HepG2 (cell line): ENCODE measurements around the gene STXBP5L. TPM values are rescaled to one million over a fixed set of nuclear protein-coding genes. Genes with fewer than 3 reads are reported as not detected.

ENCODE experiments used
- ATAC-seq: fragments of 200-7000 bp; cut with Tn5 transposase; 3 replicates; pipeline ENCODE4 v1.9.1; 2020; ENCODE audit warnings: mild to moderate bottlenecking, moderate library complexity
- BruUV-seq: library from RNA; stranded (reverse); fragments of 400-500 nt; replicated peaks from 2 replicates; lab custom pipeline; 2021; lab: Mats Ljungman, UMichigan
- CTCF ChIA-PET: fragments of 300-600 bp; formaldehyde crosslinking; extraction: SDS; loops from one replicate; lab custom pipeline; 2021; ENCODE audit warnings: low total read pairs, inconsistent platforms, low intra/inter-chr PET ratio; lab: Yijun Ruan, JAX
- POLR2A ChIA-PET: fragments of 350-600 bp; sonication (Branson Sonifier 250); formaldehyde crosslinking; loops from one replicate; lab custom pipeline; 2020; ENCODE audit warnings: antibody characterized with exemption, inconsistent platforms; lab: Yijun Ruan, JAX
- DNase-seq: peaks from one replicate; pipeline ENCODE4 v3.0.0-alpha.2; 2015; ENCODE audit warnings: low spot score
- FAIRE-seq: peaks from 3 replicates; lab custom pipeline; 2011; peaks lifted over from hg19 to GRCh38; lab: Jason Lieb, UNC
- H2AFZ ChIP-seq: one replicate; pipeline ENCODE4 v1.6.1; 2011; ENCODE audit warnings: low read length, inconsistent platforms
- H3K27ac ChIP-seq: fragments of 300-600 bp; 3 replicates; pipeline ENCODE4 v1.8.0; 2011; ENCODE audit warnings: mixed run types, mild to moderate bottlenecking, mixed read lengths, low read length, inconsistent platforms; ENCODE audit not compliant: insufficient read depth; ENCODE audit errors: extremely low read length
- H3K27me3 ChIP-seq, 2 experiments: fragments of 200-600 bp in 1 of 2; 2 replicates in 1 of 2; 3 replicates in 1 of 2; pipeline versions ENCODE4 v1.6.0 to v1.8.0; 2011; ENCODE audit warnings: low read length in 2 of 2, mild to moderate bottlenecking in 2 of 2, moderate library complexity in 2 of 2, inconsistent platforms in 1 of 2; ENCODE audit not compliant: insufficient read depth in 2 of 2, control insufficient read depth in 1 of 2
- H3K36me3 ChIP-seq, 2 experiments: fragments of 200-600 bp in 1 of 2; replicated peaks in 1 of 2; 2 replicates in 1 of 2; 3 replicates in 1 of 2; pipeline versions ENCODE4 v1.5.1 to v1.8.0; 2011; ENCODE audit warnings: low read length in 2 of 2, inconsistent platforms in 1 of 2; ENCODE audit not compliant: insufficient read depth in 2 of 2, control insufficient read depth in 1 of 2
- H3K4me1 ChIP-seq: 2 replicates; pipeline ENCODE4 v1.5.1; 2012; ENCODE audit warnings: low read length, inconsistent platforms; ENCODE audit not compliant: insufficient read depth
- H3K4me2 ChIP-seq: 2 replicates; pipeline ENCODE4 v1.6.0; 2011; ENCODE audit warnings: low read depth, low read length, inconsistent platforms
- H3K4me3 ChIP-seq, 3 experiments: fragments of 200-600 bp in 1 of 3; sonication (generic), shearing (Covaris generic) in 1 of 3; replicated peaks in 1 of 3; 2 replicates each; pipeline ENCODE4 v1.5.1; 2011 to 2016; ENCODE audit warnings: low read length in 3 of 3, inconsistent platforms in 2 of 3, low read depth in 2 of 3, mild to moderate bottlenecking in 2 of 3, control low read depth in 1 of 3, mixed read lengths in 1 of 3; ENCODE audit not compliant: insufficient read depth in 1 of 3
- H3K79me2 ChIP-seq: one replicate; pipeline ENCODE4 v1.6.1; 2011; ENCODE audit warnings: low read length, inconsistent platforms; ENCODE audit not compliant: insufficient read depth
- H3K9ac ChIP-seq: 2 replicates; pipeline ENCODE4 v1.6.0; 2011; ENCODE audit warnings: mild to moderate bottlenecking, low read depth, low read length, inconsistent platforms; ENCODE audit not compliant: insufficient read depth
- H3K9me3 ChIP-seq: 2 replicates; pipeline ENCODE4 v1.5.1; 2012; ENCODE audit warnings: mild to moderate bottlenecking, low read length
- H4K20me1 ChIP-seq: 2 replicates; pipeline ENCODE4 v1.6.0; 2011; ENCODE audit warnings: inconsistent platforms, mild to moderate bottlenecking, low read length, moderate library complexity; ENCODE audit not compliant: insufficient read depth
- ARID3A ChIP-seq: IDR thresholded peaks from 2 replicates; pipeline ENCODE4 v1.6.1; 2012; ENCODE audit warnings: low read depth, low read length, improper control_type of control experiment
- HCFC1 ChIP-seq: fragments of 150-350 bp; IDR thresholded peaks from 2 replicates; pipeline ENCODE4 v1.6.1; 2014; ENCODE audit warnings: low read depth, low read length
- HES4 ChIP-seq: sonication (generic); formaldehyde crosslinking; IDR thresholded peaks from 2 replicates; pipeline ENCODE4 v1.9.0; 2021; ENCODE audit warnings: mild to moderate bottlenecking, missing genetic modification reagents, borderline replicate concordance
- ZBTB26 ChIP-seq: IDR thresholded peaks from 2 replicates; pipeline ENCODE4 v1.6.1; 2016; ENCODE audit warnings: missing compliant biosample characterization, missing genetic modification reagents, borderline replicate concordance
- ZNF232 ChIP-seq: sonication (generic); formaldehyde crosslinking; IDR thresholded peaks from 2 replicates; pipeline ENCODE4 v1.4.0; 2020; ENCODE audit warnings: missing genetic modification reagents, borderline replicate concordance
- ZNF609 ChIP-seq: sonication (generic); formaldehyde crosslinking; IDR thresholded peaks from 2 replicates; pipeline ENCODE4 v1.4.0; 2020; ENCODE audit warnings: mild to moderate bottlenecking, missing genetic modification reagents, borderline replicate concordance
- ZNF770 ChIP-seq: sonication (generic); formaldehyde crosslinking; IDR thresholded peaks from 2 replicates; pipeline ENCODE4 v1.5.0; 2020; ENCODE audit warnings: mild to moderate bottlenecking, missing genetic modification reagents
- ZNF883 ChIP-seq: sonication (generic); formaldehyde crosslinking; IDR thresholded peaks from 2 replicates; pipeline ENCODE4 v1.5.1; 2020; ENCODE audit warnings: mild to moderate bottlenecking, missing genetic modification reagents; ENCODE audit errors: not compliant biosample characterization
- in situ Hi-C: cut with HindIII; loops from 2 replicates; pipeline ENCODE4 v1.10.0; 2017; ENCODE audit warnings: low pct_unique_long_range_greater_than_20kb; ENCODE audit not compliant: extremely low pct_ligation_motif_present
- intact Hi-C: fragments of 100-400 bp; cut with micrococcal nuclease; formaldehyde crosslinking; loops from one replicate; pipeline ENCODE4 v1.10.0; 2022; ENCODE audit not compliant: unreplicated experiment
- polyA plus RNA-seq, 8 experiments: library from polyadenylated mRNA; depleted of rRNA in 3 of 8; stranded (reverse) in 7 of 8; unstranded in 1 of 8; fragments of >200 nt; fragmentation: Illumina TruSeq in 4 of 8; extraction: Trizol in 4 of 8; gene quantifications; 2 replicates each; pipeline versions ENCODE4 v1.2.1 to v1.2.3, GENCODE V29; 2011 to 2016; ENCODE audit warnings: low read depth in 4 of 8, missing spikeins in 1 of 8, mixed read lengths in 1 of 8; ENCODE audit not compliant: insufficient read depth in 1 of 8
- total RNA-seq, 5 experiments: library from RNA; depleted of rRNA; stranded (reverse); fragments of >200 nt; fragmentation: Illumina TruSeq; extraction: Trizol; gene quantifications; 2 replicates each; pipeline ENCODE4 v1.2.3, GENCODE V29; 2016; ENCODE audit warnings: low read depth in 1 of 5

STXBP5L gene
- total and polyA plus RNA-seq, 2 of the 13 experiments (the other 11 are each of a cell fraction or from before 2014, with no cell fraction given): not detected

- no peak for DNase-seq
- intact Hi-C loops: no loop called here
- no peak overlapping the region for H3K4me2 ChIP-seq
- H3K4me1 ChIP-seq: no peaks in the 10 kb centered on the region
- H3K9ac ChIP-seq: no peak overlapping the region
- no peaks in the 10 kb centered on the region for H4K20me1 ChIP-seq
- no peaks in the 10 kb centered on the region for H3K36me3 ChIP-seq
- in situ Hi-C loops: no loop called here
- ChIA-PET CTCF (no interaction called here), POLR2A (no interaction called here)
- H3K27ac ChIP-seq: no peak overlapping the region
- TF ChIP-seq ZNF609 (CRISPR knock-in tag) (no peak), ZNF232 (no peak), ARID3A (no peak), ZNF770 (CRISPR knock-in tag) (no peak), ZNF883 (CRISPR knock-in tag) (no peak), HCFC1 (no peak), HES4 (no peak), ZBTB26 (no peak)
- no TSS peak for BruUV-seq
- H3K9me3 ChIP-seq: no peaks in the 10 kb centered on the region
- ATAC-seq: no peak
- no peaks in the 10 kb centered on the region for H3K79me2 ChIP-seq
- H3K4me3 ChIP-seq: no peak overlapping the region
- H3K27me3 ChIP-seq: no peaks in the 10 kb centered on the region
- no peak overlapping the region for H2AFZ ChIP-seq
- no peak for FAIRE-seq
These were observed 366.4 kb downstream of the STXBP5L start for GRCh38 chr3:121274411-121274810.
